AG08395 (cell line): ENCODE results near the gene UBB.
"Not testable (repeated sequence)": the region's sequence is repeated elsewhere in the genome, so short reads cannot be mapped to it uniquely, and the experiment has no call there.

Source experiments
- DNase-seq: peaks from one replicate; pipeline ENCODE4 v3.0.0; 2012; ENCODE audit warnings: mixed read lengths, low spot score

Gene UBB

DNA sequence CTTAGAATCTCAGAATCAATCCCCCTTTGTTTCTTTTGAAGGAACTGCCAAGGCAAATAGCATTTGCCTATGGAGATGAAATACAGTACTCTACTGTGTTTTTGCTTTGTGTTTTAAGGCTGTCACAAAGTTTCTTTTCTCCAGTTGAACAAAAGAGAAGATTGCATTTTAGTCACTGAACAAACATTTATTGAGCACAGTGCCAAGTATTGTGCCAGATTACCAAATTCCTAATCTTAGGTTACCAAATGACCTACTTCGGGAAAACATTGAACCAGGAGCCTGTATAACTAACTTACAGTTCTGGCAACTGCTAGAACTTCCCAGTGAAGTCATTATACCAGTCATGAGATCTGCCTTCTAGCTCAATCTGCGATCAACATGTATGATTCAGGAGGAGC lies 3.0 kb upstream of the UBB start:
- peak; percentile 55 for DNase-seq

DNA sequence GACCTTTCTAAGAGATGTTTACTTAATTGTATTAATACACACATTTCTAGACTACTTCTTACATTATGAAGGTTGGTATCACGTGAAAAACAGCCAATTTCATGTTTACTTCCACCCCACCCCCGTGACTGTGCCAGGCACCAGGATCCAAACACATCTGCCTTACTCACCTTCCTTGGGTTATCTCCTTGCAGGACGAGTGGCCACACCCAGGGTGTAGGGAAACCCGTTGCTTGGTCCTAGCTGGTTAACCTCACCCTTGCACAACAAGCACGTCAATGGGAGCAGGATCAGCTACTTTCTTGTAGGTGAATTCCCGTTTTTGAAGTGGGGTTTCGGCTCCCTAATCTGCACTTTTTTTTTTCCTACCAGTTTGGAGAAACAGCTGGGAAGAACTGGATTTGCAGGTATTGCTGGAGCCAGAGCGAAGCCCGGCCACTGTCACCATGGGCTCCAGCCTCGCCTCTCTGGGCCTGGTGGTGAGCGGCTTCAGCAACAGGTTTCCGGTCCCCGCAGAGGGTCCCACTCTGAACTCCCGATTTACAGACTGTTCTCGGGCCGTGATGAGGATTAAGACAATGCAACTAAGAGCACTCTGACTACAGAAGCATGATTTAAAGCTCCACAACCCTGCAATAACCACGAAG lies 2.1 kb upstream of the UBB start:
- DNase-seq, result no peak

DNA sequence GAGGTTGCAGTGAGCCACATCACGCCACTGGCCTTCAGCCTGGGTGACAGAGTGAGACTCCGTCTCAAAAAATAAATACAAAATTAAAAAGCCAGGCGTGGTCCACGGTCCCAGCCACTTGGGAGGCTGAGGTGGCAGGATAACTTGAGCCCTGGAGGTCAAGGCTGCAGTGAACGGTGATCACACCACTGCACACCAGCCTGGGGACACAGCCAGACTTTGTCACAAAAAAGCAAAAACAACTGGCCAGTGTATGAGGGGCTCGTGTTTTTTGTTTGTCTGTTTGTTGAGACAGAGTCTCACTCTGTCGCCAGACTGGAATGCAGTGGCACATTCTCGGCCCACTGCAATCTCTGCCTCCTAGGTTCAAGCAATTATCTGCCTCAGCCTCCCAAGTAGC lies 1.2 kb upstream of the UBB start:
- no peak for DNase-seq

DNA sequence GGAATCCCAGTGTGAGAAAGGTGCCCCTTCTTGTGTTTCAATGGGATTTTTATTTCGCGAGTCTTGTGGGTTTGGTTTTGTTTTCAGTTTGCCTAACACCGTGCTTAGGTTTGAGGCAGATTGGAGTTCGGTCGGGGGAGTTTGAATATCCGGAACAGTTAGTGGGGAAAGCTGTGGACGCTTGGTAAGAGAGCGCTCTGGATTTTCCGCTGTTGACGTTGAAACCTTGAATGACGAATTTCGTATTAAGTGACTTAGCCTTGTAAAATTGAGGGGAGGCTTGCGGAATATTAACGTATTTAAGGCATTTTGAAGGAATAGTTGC lies 567 bp downstream of the UBB start:
- no peak for DNase-seq

DNA sequence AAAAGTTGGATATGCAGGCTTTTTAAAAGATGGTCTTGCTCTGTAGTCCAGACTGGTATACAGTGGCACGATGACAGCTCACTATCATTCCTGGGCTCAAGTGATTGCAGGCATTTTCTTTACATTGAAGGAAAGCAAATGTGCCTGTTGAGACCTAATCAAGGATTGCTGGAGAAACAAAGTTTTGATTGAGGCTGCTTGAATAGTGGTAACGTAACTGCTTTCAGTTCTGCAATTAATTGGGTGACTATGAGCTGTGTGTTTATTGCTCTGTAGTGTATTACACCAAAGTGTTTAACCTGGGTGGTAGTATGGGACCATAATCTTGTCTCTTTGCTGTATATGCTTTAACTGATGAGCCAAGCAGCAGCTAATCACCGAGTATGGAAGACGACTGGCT lies 2.3 kb downstream of the UBB start:
- DNase-seq, result no peak

DNA sequence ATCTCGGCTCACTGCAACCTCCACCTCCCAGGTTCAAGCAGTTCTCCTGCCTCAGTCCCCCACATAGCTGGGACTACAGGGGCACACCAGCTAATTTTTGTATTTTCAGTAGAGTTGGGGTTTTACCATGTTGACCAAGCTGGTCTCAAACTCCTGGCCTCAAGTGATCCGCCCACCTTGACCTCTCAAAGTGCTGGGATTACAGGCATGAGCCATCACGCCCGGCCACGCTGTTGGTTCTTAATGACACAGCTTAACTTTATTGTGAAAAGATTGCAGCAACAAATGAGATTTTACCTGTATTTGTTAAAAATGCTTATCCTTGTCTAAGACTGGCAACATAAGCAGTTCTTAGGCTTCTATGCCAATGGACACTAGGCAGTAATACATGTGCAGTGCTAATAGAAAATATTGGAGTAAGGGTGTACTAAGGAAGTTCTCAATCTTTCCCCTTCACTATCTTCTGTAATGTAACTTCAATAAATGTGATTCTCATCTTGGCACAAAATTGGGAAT lies 2.9 kb downstream of the UBB start:
- no peak for DNase-seq

DNA sequence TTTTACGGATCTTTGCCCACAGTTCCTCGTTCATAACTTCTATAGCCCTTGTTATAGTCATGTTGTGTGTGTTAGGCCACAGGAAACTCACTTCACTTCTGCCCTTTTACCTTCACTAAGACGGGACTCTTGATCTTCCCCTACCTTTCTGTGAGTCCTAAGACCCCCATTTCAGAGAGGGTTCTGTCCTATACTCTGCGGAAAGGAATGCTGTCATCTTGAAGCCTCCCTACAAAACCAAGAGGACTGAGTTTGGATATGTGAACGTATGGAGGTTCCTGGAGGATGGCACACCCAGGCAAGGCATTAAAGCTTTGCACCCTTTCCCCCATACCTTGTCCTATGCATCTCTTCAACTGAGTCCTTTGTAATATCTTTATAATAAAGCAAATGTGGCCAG lies 3.7 kb downstream of the UBB start:
- no peak for DNase-seq

DNA sequence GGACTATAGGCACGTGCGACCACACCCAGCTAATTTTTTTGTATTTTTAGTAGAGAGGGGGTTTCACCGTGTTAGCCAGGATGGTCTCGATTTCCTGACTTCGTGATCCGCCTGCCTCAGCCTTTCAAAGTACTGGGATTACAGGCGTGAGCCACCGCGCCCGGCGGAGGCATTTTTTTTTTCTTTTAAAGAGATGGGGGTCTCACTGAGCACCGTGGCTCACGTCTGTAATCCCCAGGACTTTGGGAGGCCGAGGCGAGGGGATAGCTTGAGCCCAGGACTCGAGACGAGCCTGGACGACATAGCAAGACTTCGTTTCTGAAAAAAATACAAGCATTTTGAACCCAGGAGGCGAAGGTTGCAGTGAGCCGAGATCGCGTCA lies 5.2 kb downstream of the UBB start:
- not testable (repeated sequence) for DNase-seq

DNA sequence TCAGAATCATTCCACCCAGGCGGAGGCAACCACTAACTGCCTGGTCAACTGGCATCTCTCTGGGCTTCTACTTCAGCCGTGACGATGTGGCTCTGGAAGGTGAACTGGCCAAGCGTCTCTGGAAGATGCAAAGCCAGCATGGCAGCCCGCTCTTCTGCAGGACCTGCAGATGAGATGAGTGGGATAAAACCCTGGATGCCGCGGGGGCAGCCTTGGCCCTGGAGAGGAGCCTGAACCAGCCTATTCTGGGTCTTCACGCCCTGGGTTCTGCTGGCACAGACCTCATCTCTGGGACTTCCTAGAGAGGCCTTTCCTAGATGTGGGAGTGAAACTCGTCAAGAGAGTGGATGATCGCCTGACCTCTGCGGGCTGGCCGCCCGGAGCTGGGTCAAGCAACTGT lies 10.6 kb downstream of the UBB start:
- DNase-seq, result no peak

DNA sequence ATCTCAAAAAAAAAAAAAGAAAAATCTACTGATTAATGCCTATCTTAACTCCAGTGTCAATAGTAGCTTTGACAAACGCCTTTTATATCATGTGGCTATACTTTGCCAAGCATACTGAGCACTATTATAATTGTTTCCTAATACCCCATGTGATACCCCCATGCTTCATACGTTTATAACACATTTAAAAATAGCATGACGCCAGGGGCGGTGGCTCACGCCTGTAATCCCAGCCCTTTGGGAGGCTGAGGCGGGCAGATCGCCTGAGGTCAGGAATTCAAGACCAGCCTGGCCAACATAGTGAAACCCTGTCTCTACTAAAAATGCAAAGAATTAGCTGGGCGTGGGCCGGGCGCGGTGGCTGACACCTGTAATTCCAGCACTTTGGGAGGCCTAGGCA lies 11.6 kb downstream of the UBB start:
- not testable (repeated sequence) for DNase-seq

DNA sequence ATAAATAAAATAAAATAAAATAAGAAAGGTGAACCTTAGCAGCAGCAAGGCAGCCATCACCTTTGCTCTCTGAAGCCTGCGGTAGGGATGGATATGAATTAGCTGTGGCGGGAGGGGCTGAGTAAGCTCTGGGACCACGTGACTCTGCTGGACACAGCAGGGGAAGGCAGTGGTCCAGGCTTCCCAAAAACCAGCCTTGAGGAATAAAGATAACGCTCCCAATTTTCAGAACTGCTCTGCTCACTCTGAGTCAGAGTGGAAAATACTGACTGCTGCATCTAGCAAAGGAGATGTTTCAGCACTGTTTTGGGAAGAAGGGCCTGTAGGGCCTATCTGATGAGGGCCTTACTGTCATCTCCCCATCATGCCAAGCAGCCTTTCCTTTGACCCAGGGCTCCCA lies 15.0 kb downstream of the UBB start:
- DNase-seq, result not testable (repeated sequence)

DNA sequence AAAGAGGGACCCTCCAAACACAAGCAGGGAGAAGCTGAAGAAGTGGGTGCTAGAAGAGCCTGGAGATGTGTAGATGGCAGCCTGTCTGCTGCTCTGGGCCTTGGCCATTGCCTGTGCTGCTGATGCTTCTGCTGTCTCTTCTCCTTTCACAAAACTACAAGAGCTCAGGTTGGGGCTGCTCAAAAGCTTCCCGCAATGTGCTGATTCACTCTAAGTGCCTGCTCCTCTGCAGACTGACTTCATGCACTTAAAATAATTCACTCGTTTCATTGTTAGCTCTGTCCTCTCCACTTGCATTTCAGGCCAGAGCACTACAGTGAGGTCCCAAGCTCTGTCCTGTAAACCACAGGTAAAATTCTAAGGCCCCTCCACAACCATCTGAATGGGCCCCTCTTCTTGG lies 15.8 kb downstream of the UBB start:
- not testable (repeated sequence) for DNase-seq

DNA sequence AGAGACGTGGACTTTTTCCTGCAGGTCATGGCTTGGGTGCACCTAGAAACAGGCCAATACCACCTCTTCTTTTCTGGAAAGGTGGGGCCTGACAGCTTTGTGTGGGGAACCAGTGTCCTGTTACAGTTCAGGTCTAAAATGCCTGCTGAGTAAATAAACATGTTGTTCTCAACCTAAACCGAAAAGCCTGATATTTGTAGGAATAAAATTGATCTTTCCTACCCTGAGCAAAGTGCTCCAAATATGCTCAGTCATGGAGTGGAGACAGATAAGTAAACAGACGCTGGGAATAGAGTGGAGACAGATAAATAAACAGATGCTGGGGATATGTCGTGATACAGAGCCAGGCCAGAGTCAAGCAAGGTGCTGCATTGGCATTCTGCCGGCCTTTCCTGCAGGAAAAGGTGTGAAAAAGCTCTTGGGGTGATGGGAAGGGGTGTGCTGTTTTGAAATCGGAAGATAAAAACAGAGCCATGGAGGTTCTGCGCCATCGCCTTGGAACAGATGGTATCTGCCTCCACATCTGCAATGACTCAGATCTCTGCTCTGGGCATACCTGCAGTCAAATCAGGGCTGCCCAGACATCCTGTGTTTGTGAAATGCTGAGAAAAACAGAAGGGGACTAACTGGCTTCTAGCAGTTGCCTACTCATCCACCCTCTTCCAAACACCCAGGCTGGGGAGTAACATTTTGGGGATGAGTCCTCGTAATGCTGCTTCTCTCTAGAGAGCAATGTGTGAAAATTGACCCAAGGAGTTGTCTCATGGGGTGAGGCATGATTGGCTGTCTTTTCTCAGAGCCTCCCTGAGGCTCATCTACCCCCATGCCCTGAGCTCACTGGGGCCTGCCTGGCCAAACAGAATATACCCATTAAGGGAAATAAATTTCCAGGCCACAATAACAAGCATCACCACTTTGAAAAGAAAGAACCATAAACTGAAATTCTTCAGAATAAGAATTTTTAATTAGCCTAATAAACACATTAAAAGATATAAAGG lies 17.7 kb downstream of the UBB start:
- DNase-seq, result no peak

DNA sequence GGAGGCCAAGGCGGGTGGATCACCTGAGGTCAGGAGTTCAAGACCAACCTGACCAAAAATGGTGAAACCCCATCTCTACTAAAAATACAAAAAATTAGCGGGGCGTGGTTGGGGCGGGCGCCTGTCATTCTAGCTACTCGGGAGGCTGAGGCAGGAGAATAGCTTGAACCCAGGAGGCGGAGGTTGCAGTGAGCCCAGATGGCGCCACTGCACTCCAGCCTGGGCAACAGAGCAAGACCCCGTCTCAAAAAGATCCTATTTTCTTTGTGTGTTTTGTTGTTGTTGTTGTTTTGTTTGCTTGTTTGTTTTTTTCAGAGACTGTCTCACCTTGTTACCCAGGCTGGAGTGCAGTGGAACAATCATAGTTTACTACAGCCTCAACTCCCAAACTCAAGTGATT lies 23.0 kb downstream of the UBB start:
- not testable (repeated sequence) for DNase-seq

DNA sequence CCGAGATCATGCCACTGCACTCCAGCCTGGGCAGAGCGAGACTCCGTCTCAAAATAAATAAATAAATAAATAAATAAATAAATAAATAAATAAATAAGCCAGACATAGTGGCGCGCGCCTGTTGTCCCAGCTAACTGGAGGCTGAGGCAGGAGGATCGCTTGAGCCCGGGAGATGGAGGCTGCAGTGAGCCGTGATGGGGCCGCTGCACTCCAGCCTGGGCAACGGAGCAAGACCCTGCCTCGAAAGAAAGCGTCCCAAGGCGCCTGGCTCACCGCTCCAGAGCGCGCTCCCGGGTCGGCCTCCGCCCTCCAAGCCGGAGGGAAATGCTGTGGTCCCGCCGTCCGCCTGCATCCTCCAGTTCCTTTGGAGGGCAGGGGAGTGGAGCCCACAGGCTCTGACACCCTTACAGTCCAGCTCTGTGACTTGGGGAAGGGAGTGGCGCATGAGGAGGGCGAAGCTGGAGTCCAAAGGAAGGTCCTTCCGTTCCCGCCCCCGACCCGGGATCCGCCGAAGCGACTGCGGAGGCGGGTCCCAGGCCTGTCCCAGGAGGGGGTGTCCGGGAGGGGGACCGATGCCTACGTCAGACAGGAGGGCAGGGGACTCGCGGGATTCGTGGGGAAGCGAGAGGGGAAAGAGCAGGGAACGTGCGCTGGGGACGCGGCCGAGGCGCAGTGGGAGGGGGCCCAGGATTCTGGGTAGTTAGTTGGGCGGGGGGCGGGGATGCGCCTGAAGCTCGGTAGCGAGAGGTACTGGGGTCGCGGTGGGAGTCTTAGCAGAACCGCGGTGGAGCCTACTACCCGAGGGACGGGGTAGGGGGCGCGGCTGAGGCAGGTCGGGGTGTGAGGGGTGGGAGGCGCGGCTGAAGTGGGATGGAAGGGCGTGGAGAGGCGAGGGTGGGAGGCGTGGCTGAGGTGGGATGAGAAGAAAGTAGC lies 26.1 kb downstream of the UBB start:
- DNase-seq, result no peak

DNA sequence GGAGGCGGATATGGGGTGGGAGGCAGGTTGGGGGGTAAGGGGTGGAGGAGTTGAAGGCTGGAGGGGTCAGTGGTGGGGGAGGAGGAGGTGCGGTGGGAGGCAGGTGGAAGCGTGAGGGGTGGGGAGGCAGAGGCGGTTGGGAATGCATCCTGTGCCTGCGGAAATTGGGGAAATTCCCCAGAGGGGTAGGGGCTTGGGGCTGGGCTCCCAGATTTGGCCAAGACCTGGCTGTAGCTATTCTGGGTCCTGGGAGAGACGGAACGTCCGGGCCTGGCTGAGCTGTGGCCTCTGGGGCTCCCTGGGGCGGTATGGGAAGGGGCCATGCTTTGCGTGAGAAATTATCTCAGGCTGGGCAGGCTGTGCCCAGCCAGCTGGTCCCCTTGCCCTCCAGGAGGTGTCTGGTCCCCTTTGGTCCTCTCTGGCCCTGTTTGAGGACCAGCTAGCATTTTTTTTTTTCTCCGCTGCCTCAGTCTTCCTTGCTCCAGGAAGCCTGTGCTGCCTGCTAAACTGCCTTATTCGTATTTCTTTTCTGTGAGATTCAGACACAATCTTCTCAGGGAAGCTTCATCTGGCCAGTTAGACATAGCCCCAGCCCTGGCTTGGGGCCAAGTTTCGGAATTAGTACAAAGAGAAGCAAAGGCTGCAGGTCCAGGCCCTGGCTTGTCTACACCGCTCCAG lies 27.2 kb downstream of the UBB start:
- DNase-seq, result peak; percentile 29

DNA sequence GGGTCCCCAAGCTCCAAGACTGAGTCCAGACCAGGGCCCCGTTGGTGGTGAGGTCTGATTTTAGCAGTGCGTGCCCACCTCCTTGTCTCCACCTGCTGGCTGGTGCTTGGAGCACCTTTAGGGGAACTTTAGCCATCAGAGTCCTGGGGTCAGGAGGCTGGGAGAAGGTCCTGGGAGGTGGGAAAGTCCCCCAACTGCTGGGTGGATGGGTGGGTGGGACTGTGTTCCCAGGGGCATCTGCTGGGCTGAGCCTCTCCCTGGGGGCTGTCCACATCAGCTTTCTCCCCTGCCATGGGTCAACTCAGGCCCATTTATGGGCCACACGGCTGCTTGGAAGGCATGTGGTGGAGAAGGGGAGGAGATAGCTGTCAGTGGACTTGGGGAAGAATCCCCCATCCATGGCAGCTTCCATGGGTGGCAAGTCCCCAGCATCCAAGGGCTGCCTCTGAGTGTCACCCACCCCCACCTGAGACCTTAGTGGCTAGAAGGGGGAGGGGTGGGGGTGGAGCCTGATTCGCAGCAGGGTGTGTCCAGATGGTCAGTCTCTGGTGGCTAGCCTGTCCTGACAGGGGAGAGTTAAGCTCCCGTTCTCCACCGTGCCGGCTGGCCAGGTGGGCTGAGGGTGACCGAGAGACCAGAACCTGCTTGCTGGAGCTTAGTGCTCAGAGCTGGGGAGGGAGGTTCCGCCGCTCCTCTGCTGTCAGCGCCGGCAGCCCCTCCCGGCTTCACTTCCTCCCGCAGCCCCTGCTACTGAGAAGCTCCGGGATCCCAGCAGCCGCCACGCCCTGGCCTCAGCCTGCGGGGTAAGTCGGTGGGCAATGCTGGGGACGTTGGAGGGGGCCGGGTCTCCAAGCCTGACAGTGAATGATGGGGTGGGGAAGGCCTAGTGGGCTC lies 34.4 kb downstream of the UBB start, which contains the start of gene TRPV2:
Gene TRPV2, plus strand, starts transcription at position 541 of the 894 bp plus-strand sequence. CDS start 2,098 bp downstream, outside the sequence.
- DNase-seq, result no peak

DNA sequence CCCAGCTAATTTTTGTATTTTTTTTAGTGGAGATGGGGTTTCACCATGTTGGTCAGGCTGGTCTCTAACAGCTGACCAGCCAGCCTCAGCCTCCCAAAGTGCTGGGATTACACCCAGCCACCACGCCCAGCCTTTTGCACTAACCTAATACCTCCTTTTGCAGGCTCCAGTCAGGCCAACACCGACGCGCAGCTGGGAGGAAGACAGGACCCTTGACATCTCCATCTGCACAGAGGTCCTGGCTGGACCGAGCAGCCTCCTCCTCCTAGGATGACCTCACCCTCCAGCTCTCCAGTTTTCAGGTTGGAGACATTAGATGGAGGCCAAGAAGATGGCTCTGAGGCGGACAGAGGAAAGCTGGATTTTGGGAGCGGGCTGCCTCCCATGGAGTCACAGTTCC lies 36.5 kb downstream of the UBB start:
- no peak for DNase-seq

DNA sequence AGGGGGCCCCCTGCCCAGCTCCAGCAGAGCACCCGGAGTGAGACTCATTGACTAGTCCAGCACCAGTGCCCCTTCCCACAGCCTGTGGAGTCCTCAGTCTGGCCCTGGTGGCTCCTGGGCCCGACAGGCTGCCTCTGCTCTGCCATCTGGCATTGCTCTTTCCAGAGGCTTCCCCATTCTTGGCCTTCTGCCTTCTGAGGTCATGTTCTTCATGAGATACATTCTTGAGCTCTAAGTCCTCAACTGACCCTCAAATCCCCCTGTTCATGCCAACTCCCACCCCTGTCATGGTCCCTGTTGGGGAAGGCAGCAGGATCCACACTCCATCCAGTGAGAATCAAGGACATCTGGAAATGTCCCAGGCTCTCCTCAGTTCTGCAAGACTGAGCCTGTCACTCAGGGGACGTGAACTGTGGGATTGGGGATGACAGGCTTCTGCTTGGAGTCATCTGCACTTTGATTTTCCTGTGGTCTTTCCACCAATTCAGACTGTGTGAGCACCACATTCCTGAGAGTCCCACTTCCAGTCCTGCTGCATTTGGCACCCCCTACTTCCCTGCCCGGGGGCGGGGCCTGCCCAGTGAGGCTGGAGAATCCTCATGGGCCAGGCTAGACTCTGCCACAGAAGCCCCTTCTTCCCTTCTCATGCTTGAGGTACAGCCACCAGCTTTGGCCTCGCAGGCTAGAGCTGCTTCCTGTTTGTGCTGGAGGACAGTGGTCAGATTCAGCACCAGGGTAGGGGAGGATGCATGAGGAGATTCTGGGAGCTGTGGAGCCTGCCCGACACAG lies 37.2 kb downstream of the UBB start:
- DNase-seq, result peak; percentile 61

DNA sequence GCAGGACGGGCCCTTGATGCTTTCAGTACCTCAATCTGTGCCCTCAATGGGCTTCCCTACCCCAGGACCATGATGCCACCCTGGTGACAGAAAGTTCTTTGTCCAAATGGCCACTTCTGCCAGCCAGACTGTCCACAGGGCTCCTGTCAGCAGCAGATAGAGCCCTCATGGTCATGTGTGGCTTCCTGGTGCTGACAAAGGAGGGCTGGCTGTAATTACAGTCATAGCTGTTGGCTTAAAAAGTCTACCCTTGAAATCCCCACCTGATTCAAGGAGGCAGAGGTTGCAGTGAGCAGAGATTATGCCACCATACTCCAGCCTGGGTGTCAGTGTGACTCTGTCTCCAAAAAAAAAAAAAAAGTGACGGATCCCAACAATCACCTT lies 37.8 kb downstream of the UBB start:
- DNase-seq, result no peak
